ENCODE measurements around the gene HAL.

Gene HAL

DNA sequence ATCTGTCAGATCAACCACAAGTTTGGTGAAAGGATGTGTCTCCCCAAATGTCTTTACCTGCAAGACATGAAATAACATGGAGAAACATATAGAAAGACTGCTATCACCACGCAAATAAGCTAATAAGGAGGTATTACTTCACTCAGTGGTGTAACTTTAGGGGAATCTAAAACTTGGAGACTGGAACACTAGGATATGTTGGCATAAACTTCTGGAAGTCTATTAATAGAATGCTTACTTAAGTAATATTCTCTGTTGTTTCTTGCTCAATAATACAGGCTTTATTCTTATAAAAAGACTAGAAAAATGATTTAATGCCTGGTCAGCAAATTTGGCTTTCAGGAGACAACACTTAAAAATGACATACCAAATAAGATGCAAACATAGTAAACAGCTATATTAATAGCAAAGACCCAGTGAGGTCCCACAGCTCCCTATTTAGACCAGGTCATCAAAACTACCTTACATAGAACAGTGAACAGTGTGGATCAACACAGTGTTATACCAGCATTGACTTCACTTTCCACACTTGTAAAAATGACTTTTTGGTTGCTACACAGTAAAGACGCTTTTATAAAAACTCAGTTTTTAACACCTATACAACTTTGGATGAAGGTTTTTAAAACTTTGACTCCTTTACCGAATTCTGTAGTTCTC, 18.9 kb upstream of the HAL start:
- DNase-seq = no peak

DNA sequence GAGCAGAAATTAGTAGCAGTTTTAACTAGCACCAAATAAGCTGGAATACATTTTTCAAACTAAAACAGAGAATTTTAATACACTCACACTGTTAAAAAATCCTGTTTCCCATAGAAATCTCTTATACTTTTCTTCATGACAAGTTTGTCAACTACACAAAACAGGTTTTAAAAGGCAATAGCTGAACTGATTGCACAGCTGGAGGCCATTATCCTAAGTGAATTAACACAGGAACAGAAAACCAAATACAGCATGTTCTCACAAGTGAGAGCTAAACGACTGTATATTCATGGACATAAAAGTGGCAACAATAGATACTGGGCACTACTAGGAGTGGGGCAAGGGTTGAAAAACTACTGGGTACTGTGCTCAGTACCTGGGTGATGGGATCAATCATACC, 11.6 kb upstream of the HAL start:
- DNase-seq = no peak

DNA sequence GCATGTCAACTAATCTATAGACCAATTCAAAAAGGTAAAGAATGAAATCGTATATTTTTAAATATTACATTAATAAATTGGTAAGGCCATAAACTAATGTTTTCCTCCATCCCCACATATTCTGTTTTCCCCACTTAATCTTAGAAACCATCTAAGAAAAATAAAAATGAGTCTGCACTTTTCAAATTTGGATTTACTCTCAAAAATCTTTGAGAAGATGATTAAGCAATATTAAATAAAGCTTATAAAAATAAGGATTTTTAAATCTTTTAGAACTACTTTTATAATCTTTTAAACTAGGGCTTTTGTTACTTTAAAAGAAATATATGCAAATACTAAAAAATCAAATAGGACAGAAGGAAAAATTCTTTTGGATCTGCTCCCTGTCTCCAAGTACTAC, 10.6 kb upstream of the HAL start:
- DNase-seq = no peak

DNA sequence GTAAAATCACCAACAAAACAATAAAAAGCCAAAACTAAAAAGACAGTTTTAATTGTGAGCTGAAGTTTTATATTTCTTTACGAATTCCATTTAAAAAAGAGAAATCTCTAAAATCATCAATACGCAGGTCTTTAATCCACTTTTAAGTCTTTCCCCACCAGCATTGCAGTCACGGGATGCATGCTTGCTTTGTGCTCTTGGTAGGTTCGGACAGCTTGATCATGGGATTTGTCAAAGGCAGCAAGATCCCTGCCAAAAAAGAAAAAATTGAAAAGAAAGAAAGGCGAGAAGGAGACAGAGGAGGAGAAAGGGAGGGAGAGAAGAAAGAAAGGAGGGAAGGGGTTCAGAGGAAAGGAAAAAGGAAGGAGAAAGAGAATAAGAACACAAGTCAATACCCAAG, 4.7 kb upstream of the HAL start:
- DNase-seq = no peak

DNA sequence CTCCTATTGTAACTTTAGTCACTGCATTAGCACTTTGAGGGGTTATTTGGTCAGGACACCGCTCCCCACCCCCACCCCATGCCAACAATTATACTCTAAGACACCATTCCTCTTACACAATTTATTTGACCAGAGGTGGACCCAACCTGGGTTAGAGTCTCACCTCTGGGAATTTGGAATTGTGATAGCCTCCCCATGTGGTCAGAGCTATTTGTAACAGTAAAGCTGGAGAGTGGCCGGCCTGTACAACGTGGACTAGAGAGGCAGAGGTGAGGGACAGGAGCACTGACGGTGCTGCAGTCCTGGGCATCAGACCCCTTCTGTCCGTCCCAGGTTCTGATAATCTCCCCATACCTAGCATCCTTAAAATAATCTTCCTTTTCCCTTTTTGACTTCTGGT, 3.3 kb upstream of the HAL start:
- no peak for DNase-seq

DNA sequence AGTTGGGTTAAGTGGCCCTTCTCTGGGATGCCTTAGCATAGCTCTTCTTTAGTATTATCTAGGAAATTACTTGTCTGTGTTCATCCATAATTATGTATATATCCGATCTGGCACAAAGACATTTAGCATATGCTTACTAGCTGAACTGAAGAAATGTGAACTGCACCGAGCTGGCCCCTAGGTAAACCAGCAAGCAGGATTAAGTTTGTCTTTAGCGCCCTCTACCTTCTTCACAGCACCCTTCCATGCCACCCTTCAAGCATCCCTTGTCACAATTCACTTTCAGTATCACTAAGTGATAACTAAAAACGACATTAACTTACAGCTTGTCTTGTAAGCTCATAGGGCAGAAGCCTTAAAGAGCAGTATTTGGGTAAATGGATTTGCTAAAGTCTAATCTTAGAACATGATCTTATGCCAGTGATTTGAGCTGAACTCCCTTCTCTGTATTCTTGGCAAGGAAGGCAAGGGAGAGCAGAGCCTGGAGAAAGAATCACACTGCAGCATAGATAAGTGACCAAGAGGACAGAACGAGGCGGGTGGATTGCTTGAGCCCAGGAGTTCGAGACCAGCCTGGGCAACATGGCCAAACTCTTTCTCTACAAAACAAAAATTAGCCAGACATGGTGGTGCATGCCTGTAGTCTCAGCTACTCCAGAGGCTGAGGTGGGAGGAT, 2.6 kb upstream of the HAL start:
- peak in 32 of 58 donors; percentile 1 to 57 (median 17) for DNase-seq

DNA sequence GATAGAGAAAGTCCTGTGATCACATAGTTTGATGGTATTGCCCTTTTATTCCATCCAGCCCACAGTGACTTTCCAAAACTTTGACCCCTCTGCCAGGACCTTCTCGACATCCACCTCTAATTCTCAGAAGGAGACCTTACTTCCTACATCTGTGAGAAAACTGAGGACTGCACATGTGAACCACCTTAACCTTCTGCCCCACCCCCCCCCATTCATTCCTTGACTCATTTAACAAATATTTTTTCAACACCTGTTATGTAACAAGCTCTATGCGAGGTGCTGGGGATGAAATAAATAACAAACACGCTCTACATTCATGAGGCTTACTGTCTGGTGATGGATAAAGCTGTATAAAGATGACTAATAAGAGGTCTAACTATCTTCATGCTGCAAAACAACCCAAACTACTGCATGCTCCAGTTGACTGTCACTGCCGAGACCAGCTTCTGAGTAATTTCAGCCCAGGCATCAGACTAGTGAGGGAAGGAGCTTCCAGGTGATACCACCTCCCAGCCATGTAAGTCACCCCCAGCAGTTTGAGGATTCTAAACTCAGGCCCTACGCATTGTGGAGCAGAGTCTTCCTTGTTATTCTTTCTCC, 1.9 kb upstream of the HAL start:
- no peak for DNase-seq

DNA sequence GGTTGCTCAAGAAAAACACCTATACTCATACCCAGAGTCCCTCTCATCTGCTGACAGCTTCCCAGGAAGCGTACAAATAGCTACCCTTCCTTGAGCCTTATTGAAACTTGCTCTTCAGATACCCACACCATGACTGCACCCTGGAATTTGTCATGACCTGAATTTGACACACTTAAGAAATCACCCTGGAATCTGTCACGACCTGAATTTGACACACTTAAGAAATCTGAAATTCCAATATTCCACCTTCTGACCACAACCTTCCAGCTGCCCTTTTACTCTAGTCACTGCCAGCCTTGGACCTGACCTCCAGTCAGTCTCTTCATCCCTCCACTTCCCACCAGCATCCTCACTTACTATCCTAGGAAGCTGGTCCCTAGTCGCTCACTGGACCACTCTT, 1.1 kb upstream of the HAL start:
- DNase-seq = no peak

DNA sequence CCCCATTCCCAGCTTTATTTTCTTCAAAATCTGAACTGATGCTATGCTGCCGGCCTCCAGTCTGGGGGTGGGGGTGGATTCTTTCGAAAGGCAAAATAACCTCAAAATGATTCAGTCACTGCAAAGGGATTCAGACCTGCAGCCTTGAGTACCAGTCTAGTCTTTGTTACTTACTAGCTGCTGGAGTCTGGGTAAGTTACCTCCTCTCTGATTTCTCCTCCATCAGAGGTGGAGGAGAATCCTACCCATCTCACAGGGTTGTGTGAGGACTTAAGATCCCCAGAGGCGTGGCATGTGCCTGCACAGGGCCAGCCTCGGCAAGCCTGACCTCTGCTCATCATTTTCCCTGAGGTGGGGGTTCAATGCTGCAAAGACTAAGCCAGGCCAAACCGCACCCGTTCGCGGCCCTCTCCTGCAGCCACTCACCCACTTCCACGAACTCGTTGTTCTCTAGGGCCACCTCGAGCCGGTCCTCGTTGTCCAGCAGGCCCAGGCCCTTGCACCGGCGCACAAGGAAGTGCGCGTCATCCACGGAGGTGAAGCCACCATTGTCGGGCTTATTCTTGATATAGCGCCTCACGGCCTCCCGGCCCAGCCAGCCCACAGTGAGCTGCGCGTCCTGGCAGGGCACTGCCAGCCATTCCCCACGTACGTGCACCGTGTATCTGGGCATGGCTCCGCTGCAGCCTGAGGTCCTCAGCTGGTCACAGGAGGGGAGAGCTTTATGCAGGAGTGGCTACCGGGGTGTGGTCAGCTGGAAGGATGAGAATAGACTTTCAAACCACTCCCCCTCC, 709 bp downstream of the HAL start:
- DNase-seq = no peak

DNA sequence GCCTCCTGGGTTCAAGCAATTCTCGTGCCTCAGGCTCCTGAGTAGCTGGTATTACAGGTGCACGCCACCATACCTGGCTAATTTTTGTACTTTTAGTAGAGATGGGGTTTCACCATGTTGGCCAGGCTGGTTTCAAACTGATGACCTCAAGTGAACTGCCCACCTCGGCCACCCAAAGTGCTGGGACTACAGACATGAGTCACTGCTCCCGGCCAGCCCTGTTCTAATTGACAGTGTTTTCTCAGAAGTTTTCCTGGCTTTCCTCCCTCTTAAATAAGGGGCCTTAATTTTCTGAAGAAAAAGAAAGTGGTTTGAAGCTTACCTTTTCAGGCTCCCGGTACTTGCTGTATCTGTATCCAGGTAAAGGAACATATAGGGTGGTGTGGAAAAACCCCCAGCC, 1.7 kb downstream of the HAL start:
- no peak for DNase-seq

DNA sequence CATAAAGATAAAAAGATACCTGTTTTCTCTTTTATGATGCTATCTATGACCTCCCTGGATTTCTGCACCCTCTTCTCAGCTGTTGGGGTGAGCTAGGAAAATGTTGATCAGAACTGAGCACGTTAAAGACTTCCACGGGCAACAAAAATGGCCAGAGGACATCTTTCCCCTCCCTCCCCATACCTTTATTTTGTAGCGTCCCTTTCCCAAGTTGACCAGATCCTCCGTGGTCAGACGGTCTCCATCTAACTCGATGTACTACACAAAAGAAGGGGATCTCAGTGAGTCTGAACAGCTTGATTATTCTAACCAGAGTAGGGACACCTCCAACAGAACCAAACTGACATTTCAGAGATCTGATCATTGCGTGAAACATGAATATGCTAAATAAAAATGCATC, 2.2 kb downstream of the HAL start:
- no peak for DNase-seq

DNA sequence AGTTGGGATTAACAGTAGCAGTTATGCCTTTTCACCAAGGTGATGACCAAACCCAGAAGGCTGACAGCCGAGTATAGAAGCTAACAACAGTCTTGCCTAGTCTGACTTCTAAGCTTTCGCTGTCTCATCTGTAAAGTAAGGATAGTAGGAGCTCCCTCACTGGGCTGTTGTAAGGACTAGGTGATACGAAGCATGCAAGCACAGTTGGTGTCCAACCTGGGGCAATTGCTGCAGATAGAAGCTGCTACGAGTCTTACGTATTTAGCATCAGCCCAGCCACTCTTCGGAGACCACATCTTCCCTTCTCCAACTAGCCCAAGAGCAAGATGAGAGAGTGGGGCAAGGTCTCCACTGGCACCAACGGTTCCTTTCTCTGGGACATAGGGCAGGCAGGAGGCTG, 6.0 kb downstream of the HAL start:
- DNase-seq = no peak

DNA sequence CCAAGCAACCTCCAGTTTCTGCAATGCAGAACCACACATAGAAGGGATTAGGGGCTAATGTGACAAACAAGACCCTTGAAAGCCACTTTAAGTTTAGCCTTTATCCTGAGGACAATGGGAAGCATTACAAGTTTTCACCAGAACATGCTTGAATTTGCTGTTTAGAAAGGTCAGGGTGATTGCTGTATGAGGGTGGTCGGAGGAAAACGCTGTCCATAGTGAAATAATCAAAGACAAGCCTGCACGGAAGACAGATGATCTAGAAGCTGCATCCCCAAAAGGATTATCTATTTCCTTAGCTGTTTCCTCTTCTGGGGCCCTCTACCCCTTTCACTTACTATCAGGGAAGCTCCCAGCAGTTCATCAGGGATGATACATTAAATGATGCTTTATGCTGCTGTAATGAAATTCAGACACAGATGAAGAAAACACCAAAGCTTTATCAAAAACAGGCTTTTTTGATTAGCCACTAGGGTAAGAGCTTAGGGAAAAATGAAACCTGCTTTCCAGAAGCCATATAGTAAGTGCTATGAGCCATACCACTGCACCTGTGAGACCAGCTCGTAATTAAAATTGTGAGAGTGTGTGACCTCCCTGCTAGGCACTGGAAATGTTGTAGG, 6.5 kb downstream of the HAL start:
- DNase-seq = no peak

DNA sequence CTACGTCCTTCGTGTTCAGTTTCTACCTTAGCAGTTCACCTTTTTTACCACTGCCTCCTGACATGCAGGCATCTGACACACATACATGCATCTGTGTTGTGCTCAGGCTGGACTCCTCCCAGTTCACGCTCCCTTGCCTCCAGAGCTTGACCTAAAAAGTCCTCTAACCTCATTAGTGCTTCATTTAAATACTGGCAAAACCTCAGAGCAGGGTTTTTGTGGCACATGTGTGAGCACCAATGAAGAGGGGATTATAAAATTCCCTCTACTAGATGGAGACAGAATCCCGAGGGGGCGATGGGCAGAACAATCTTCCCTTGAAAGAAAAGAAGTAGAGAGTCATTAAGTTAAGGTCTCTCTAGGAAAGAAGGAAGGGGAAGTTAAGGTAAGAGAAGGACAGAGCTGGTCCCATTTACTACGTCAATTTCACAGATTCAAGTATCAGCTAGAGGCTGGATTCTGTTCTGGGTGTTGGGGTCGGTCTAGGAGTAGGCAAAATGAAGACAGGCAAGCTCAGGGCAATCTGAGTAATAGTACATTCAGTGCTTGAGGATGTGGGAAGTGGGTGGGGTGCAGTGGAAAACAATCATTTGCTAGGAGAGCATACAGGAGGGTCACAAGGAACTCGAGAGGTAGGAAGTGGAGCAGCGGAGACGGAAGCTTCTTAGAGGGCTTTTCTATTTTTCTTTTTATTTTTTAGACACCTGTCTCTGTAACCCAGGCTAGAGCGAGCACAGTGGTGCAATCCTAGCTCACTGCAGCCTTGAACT, 7.5 kb downstream of the HAL start:
- DNase-seq = no peak

DNA sequence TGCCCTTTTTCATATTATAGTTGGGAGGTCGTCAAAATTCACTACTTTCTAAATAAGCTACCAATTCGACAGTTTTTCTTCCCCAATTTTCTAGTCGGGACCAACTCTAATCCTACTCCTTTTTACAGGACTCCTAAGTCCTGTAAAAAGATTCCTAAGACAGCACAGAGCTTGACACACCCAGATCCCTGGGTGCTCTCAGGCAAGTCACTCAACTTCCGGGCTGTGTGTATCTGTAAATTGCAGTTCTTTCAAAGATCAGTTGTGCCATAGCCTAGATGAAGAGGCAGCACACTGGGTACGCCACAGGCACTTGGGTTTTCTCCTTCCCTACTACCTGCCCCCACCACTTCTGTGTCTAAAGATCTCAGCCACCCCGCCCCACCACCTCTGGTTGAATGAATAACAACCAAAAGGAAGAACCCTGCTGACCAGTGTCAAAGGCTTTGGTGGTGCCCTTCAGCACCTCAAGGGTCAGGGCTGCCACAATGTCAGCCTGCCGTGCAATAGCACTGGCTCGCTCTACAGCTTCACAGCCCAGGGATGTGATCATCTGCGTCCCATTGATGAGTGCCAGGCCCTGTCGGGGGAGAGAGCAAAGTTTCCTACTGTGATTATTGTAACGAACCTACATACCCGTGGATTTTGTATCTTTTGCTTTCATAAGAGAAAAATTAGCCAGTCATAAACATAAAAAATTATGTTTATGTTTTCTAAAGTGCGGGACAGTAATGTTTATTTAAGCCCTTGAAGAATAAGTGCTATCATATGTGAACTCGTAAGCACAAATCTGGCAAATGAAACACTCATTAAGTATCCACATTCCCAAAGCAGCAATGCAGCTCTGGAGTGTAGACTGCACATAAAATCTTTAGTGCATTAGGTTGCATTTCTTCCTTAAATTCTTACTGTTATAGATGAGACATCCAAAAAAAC, 9.2 kb downstream of the HAL start:
- no peak for DNase-seq

DNA sequence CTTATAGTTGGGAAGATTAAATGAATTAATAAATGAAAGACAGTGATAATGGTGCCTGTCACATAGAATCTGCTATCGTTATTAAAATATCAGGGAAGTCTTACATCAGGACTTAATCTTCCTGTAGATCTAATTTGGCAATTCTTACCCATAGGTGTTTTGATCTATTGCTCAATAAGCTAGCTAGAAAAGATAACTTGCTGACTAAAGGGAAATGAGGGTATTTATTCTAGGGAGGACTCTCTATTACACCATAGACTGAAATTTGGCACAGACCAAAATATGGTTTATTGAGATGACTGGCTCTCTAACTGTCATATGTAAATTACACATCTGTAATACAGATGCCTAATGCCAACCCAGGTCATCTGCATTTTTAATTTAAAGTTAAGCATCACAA, 11.5 kb downstream of the HAL start:
- no peak for DNase-seq

DNA sequence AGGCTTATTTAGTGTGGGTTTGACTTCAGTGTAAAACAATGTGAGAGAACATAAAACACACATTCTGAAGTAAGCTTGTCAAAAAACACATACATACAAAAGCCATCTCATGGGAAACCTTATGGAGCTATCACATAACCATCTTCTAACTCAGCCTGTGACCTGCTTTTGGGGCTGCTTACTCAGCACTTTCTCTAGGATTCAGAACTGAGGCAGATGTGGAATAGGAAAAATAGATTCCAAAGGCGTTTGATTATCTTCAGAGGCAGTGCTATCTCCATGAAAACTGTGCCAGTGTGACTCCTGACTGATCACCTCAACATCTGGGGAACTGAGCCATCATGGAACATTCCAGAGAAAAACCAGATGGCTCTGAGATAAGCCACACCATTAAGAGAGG, 13.5 kb downstream of the HAL start:
- DNase-seq = no peak

DNA sequence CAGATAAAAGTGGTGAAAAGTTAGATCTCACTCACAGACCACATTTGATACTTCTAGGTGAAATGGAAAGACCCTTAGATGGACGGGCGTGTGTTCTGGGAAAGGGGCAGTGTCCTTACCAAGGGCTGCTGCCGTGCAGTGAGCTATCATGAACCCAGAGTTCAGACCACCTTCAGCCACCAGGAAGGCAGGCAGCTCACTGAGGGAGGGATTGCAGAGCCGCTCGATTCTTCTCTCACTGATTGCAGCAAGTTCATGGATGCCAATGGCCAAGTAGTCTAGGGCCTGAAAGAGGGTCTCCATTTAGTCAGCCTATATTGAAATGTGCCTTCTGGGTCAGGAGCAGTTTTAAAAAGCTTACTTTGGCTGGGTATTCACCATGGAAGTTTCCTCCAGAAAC, 15.7 kb downstream of the HAL start:
- no peak for DNase-seq

DNA sequence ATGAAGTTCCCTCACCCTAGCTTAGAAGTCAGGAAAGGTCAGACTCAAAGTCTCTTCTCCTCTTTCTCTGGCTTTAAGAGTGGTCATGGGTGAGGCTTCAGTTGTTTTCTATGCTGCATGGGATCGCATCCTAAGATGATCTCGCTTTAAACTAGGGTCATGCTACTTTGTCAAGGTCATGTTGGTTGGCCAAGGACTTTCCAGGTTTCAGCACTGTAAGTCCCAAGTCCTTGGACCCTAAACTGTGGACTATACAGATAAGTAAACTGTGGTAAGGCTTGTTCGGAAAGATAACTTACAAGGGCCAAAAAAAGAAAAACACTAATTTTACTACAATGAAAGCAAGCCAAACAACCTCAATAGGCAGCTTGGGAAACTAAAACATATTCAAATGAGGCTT, 17.4 kb downstream of the HAL start:
- no peak for DNase-seq

DNA sequence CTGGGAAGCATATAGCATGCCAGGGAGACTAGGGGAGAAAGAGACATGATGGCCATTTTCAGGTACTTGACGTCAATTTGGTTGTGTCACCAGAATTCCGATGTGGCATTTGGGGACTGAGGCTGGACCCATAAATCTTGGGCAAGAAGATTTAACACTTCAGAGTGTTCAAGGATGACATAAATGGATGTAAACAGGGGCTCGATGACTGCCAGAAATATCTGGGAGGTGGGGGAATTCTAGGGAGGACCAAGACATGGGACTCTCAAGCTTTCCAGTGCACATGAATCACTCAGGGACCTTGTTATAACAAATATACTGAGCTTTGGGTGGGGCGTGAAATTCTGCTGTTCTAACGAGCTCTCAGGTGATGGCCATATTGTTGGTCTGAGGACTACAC, 17.8 kb downstream of the HAL start:
- no peak for DNase-seq
